T-helper 1 cell (primary cell): ENCODE results near the gene DPP10.
"Not testable (repeated sequence)": the region's sequence is repeated elsewhere in the genome, so short reads cannot be mapped to it uniquely, and the experiment has no call there.

Experiments used
- DNase-seq, 5 donors: peaks; one replicate each; pipeline ENCODE4 v3.0.0-alpha.2; 2012 to 2020

The DPP10 gene

GRCh38 chr2:115022013-115022412 lies 579.6 kb downstream of the DPP10 start:
- DNase-seq = not testable (repeated sequence)

- DNase-seq = no peak
Measured at GRCh38 chr2:115034801-115035200, 592.4 kb downstream of the DPP10 start.

- DNase-seq = no peak
Measured at GRCh38 chr2:115036818-115037217, 594.4 kb downstream of the DPP10 start.

DNA sequence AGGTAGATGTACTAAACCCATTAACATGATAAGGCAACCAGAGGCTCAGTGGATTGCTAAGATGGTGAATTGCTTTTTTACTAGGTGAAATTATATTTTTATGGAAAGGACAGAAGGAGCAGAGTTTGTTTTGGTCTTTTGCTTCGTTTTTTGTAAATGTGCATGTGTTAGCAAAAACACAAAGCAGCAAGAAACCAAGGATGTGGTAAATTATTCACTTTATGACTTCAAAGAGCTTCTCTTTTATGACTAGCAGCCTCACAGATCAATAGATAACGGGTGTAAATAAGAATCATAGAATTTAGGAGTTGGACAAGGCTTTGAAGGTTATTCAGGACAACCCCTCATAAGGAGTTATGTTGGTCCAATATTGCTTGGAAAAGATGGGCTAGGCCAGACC lies 615.0 kb downstream of the DPP10 start:
- DNase-seq = no peak

DNA sequence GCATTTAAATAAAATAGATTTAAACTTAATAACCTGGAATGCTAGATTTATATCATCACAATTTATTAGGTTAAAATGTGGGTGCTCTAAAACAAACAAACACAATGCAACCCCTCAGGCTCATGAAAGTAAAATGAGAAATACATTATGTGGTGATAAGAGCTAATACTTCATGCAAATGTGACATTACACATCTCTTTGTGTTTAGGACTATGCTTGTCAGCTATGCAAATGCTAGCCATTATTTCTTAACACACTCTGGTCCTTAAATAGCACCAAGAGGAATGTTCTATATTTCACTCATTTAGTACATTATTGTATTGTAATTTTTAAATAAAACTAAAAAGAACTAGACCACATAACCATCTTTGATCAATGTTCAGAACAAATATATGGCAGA lies 627.6 kb downstream of the DPP10 start:
- DNase-seq = no peak

- no peak for DNase-seq
Measured at GRCh38 chr2:115071534-115071933, 629.1 kb downstream of the DPP10 start.

DNA sequence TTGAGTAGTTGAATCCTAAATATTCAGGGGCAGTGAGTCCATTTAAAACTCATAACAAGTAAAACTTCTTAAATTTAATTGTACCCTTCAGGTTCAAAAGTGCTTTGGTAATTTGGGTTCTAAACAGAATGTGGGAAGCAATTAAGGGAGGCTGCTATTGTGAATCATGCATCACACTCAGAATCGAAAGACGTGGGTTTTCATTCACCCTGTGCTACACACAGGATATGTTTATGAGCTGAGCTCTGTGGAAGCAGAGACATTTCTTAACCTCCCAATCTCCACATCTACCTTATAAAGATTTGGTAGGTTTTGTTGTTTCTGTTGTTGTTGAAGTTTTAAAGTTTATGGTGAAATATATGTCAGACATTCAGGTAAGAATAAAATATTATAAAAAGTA lies 633.4 kb downstream of the DPP10 start:
- DNase-seq = no peak

- no peak for DNase-seq
Measured at GRCh38 chr2:115077626-115078025, 635.2 kb downstream of the DPP10 start.

DNA sequence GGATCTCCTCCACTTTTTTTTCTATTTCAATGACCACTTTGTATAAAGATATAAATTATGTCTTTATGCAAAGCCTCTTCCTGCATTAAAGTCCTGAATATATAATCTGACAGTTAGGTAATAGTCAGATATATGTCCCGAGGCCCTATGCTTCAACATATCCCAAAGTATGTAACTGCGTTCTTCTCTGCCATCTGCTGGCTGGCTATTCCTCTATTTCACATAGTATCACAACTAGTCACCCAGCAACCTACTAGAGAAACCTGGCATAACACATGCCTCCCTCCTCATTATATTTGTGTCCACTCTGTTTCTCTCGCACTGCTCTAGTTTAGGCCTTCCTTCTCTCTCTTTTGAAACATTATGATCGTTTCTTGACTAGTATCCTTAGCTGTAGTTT lies 640.8 kb downstream of the DPP10 start:
- no peak for DNase-seq

- DNase-seq = no peak
Measured at GRCh38 chr2:115083711-115084110, 641.3 kb downstream of the DPP10 start.

GRCh38 chr2:115084446-115084845 lies 642.0 kb downstream of the DPP10 start:
- DNase-seq = no peak

DNA sequence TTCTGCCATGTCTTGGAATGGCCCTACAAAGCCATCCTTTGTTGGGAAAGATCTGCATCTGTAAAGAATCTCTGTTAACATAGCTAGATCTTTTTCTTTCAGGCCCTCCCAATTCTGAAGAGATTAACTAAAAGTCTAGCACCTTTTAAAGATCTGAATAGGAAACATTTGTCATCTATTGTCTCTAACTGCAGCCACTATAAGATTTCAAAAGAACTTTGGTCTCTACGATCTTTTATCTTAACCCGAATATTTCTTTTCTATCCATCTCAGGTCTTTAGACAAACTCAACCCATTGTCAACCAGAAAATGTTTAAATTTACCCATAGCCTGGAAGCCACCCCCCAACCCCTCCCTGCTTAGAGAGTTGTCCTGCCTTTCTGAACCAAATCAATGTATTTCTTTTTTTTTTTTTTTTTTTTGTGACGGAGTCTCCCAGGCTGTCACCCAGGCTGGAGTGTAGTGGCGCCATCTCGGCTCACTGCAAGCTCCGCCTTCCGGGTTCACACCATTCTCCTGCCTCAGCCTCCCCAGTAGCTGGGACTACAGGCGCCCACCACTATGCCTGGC lies 643.7 kb downstream of the DPP10 start:
- DNase-seq = not testable (repeated sequence)

- no peak for DNase-seq
Measured at GRCh38 chr2:115094441-115094840, 652.0 kb downstream of the DPP10 start.

DNA sequence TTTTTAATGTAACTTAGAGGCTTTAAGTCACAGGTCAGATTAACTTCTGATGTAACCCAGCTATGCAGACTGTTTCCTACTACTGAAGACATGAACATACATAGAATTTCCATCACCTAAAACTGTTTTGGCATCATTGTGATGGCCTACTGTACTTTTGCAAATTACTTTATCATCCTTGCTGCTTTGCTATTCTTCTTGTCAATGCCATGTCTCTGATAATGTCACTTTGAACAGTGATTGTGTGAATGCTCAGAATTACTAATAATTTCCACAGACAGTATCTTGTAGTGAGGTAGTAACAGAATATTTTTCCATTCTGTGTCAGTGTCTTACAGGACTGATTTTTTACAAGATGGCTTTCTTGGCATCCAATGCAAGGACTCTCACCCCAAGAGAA lies 663.5 kb downstream of the DPP10 start:
- no peak for DNase-seq

DNA sequence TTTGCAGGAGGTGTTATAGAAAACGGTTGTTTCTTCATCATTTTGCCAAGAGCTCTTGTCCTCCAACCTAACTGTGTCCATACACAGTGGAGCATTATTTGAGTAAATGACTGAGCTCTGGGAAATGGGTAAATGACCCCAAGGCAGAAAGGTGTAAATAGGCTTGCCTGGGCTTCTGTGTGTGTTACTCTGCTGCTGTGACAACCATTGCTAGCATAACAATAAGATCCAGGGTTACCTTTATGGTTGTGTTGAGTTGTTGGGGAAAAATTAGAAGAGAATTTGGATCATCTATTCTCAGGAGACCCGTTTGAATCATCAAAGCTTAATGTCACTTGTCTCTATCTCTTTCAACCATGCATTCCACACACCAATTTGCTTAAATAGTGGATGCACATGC lies 672.7 kb downstream of the DPP10 start:
- DNase-seq = no peak

GRCh38 chr2:115118306-115118705 lies 675.9 kb downstream of the DPP10 start:
- DNase-seq = no peak

DNA sequence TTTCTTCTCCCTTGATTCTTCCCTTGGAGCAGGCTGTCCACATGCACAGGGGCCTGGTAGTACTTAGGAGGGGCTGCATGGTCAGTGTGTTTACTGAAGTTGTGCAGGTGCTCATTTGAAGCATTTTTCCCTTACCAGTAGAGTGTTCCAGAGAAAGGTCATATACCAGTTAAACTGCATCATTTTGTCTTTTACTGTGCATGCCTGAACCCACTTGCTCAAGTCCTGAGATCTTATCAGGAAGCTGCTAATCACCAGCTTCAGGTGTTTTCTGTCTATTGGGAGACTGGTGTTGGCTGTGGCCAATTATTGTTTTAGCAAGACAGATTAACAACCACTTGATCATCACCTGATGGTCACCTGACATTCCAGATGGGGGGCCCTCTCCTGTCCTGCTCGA lies 676.6 kb downstream of the DPP10 start:
- DNase-seq = no peak

- no peak for DNase-seq
Measured at GRCh38 chr2:115122701-115123100, 680.3 kb downstream of the DPP10 start.

- DNase-seq = no peak
Measured at GRCh38 chr2:115124817-115125216, 682.4 kb downstream of the DPP10 start.

GRCh38 chr2:115129536-115129935 lies 687.1 kb downstream of the DPP10 start:
- DNase-seq = no peak

DNA sequence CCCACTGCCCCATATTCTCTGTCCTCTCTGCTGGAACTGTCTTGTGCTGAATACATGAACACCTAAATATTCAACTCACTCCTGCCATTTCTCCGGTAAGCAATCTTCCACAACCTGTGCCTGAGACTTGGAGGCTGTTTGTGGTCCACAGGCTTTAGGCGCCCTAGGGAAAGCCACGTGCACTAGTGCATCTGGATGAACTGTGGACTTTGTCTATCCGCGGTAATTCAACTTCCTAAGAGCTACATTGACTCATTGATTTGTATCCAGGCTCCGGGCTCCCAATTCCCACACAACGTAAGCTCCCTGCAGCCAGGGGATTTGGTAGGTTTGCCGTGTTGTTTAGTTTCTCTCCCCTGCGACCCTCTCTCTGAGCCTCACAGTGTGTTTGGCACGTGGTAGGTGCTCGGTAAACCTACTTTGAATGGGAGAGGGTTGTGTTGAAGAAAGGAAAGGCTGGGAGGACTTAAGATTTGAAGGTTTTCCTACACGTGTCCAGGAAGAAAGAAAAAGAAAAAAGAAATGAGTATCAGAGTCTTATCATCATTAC lies 718.2 kb downstream of the DPP10 start:
- no peak for DNase-seq

DNA sequence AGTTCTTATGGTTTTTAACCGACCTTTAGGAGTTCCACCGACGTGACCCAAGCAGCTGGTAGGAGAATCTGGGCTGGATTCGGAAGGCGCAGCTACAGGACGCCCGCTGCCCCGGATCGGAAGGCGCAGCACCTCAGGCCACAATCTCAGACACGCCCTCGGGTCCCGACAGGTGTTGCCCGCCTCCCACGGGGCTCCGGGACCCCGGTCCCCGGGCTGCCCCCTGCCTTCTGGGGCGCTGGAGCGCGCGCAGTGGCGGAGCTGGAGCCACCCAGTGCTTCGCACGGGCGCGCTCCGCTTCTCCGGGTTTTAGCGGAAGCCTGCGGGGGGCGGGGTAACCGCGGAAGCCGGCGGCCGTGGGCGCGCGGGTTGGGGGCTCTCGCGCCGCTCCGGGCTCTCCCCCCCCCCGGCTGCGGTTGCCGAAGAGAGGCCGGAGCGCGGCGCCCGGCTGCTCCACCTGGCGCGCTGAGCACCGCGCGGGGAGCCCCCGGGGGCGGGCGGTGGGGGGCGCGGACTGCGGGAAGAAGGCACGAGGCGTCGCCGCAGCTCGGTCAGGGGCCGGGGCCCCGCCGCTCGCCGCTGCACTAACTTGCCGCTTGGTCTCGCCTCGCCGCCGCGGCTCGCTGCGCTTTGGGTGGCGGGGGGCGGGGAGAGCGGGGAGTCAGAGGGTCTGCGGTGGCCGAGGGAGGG lies 718.8 kb downstream of the DPP10 start:
- DNase-seq = no peak

DNA sequence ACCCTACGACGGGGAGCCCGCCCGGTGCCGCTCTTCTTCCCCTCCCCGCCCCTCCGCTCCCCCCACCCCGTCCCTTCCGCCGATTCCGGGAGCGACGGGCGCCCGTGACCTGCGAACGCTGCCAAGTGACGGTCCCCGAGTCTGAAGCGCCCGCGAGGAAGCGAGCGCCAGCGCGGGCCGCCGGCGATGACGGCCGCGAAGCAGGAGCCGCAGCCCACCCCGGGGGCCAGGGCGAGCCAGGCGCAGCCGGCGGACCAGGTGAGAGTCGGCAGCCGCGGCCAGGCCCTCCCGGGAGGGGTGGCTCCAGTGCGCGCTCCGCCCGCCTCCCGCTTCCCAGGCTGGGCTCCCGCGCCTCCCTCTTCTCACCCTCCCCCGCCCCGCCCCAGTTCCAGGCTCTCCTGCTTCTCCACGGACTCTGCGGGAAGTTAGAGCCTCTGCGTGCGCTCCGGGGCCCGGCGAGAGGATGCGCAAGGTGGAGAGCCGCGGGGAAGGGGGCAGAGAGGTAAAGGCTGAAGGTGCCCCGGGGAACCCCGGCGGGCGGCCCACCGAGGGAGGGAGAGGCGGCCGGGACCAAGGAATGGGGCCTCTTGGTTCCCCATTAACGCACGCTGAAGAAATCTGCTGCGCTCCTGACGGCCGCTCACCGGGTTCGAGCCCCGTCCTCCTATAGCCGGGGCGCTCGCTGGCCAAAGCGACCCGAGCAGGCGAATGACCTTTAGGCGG lies 719.5 kb downstream of the DPP10 start:
- DNase-seq = no peak
